Adrenal gland (tissue), 12 donors: Measurements from ENCODE around the gene WDR86. TPM values are rescaled to one million over a fixed set of nuclear protein-coding genes. Genes with fewer than 3 reads are reported as not detected.

Experiments
- DNase-seq, 7 donors: peaks; one replicate each; pipeline ENCODE4 v3.0.0-alpha.2; 2019 to 2020
- H3K27ac ChIP-seq, 5 donors: fragments of 200-600 bp; sonication (generic) in 4 of 5; 1 replicate in 3 of 5; 2 replicates in 2 of 5; pipeline versions ENCODE4 v1.5.1 to v1.8.0; 2016 to 2020; ENCODE audit warnings: mild to moderate bottlenecking in 1 of 5
- H3K27me3 ChIP-seq: fragments of 200-600 bp; 2 replicates; pipeline ENCODE4 v1.8.0; 2021
- H3K36me3 ChIP-seq, 2 donors: fragments of 200-600 bp; replicated peaks in 1 of 2; 1 replicate in 1 of 2; 2 replicates in 1 of 2; pipeline versions ENCODE4 v1.5.1 to v1.8.0; 2018 to 2022
- H3K4me1 ChIP-seq, 2 donors: fragments of 200-600 bp; replicated peaks in 1 of 2; 1 replicate in 1 of 2; 2 replicates in 1 of 2; pipeline versions ENCODE4 v1.5.1 to v1.8.0; 2018 to 2021
- H3K4me3 ChIP-seq, 4 donors: fragments of 200-600 bp; sonication (generic) in 3 of 4; one replicate each; pipeline ENCODE4 v1.5.1; 2016 to 2018
- H3K9me3 ChIP-seq, 3 donors: fragments of 200-600 bp; sonication (generic) in 1 of 3; replicated peaks in 1 of 3; 1 replicate in 2 of 3; 2 replicates in 1 of 3; pipeline versions ENCODE4 v1.5.1 to v1.8.0; 2016 to 2021
- POLR2A ChIP-seq, 2 donors: fragments of 450-650 bp; IDR thresholded peaks; one replicate each; pipeline ENCODE4 v1.6.1; 2017; ENCODE audit warnings: antibody characterized with exemption in 2 of 2, mild to moderate bottlenecking in 2 of 2, moderate library complexity in 1 of 2
- WGBS, 4 donors: extraction: QIAGEN DNeasy Blood & Tissue Kit in 2 of 4; methylation state at CpG; one replicate each; pipeline versions ENCODE4 v1.1.5 to v1.1.7; 2013 to 2017; 5-methylcytosine and 5-hydroxymethylcytosine counted together
- intact Hi-C, 2 donors: fragments of 100-400 bp; cut with DNase I; formaldehyde crosslinking; loops; one replicate each; pipeline versions ENCODE4 v1.14.1 to v1.15.0; 2022 to 2023
- polyA plus RNA-seq, 3 donors: library from polyadenylated mRNA; stranded (reverse); fragments of 200-250 nt in 2 of 3; fragments of 350-450 nt in 1 of 3; fragmentation: Illumina TruSeq in 1 of 3; extraction: RNeasy Lipid Tissue Mini Kit (QIAGEN cat#74804) in 1 of 3; gene quantifications; one replicate each; pipeline ENCODE4 v1.2.3, GENCODE V29; 2013 to 2014
- total RNA-seq, 9 donors: library from RNA; depleted of rRNA in 4 of 9; stranded (reverse); fragments of >200 nt in 4 of 9; fragments of 120-200 nt in 1 of 9; fragmentation: NEBNext Ultra II Directional in 1 of 9; extraction: Animal tissue kit (Norgen Biotek cat#: 25700) in 1 of 9; gene quantifications; one replicate each; pipeline versions ENCODE4 v1.1.0 to v1.2.4, GENCODE V29; 2013 to 2023
- TF ChIP-seq, protein P1 (sequence below), 6 experiments: fragments of 450-650 bp in 4 of 6; fragments of 200-600 bp in 2 of 6; sonication (generic) in 1 of 6; IDR thresholded peaks; 1 replicate in 5 of 6; 2 replicates in 1 of 6; pipeline versions ENCODE4 v1.5.1 to v1.8.0; 2016 to 2021; ENCODE audit warnings: antibody characterized with exemption in 6 of 6, mild to moderate bottlenecking in 2 of 6, moderate library complexity in 1 of 6
- donor health status: healthy with polysubstance abuse.
- donor health status: Bipolar disorder and iron deficiency.
- donor health status: DM: yes; HTN: yes; CAD: no.
- donor health status: DM: no; HTN: no; CAD: no.
- donor health status: DM: no; HTN: no; CAD: no.
- donor health status: DM: yes; HTN: yes; CAD: no.

Gene WDR86
- total and polyA plus RNA-seq, 12 donors, result 1.4 to 16.7 (median 5.5) TPM; not detected in 1

DNA sequence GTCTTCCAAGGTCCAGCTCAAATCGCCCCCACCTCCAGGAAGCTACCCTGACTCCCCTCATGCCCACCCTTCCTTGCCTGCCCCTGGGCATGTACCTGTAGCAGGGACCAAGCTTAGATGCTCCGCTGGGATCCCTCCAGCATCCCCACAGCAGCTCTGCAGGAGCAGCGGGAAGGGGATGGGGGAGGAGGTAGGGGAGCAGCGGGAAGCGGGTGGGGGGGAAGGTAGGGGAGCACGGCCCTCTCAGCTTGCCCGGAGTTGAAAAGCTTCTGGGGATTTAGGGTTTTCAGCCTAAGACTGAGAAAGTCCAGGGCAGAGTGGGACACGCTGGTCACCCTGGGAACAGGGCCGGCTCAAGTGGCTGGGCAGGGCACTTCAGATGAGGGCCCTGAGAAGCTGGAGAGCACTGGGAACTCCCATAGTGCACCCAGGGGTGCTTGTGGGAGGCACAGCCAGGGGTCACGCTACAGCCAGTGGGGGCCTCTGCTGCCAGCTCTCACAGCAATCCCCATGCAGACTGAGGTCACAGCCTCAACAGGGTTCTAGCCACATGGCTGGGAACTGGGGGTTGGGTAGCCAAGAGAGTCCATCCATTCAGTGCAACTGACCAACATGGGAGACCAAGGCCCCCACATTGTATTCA is 13.4 kb downstream of the WDR86 start:
- 76 to 94% (median 90%) methylated on average over 5 to 10 of the region's 10 CpGs for WGBS, 4 donors
- TF ChIP-seq, protein P1, sequence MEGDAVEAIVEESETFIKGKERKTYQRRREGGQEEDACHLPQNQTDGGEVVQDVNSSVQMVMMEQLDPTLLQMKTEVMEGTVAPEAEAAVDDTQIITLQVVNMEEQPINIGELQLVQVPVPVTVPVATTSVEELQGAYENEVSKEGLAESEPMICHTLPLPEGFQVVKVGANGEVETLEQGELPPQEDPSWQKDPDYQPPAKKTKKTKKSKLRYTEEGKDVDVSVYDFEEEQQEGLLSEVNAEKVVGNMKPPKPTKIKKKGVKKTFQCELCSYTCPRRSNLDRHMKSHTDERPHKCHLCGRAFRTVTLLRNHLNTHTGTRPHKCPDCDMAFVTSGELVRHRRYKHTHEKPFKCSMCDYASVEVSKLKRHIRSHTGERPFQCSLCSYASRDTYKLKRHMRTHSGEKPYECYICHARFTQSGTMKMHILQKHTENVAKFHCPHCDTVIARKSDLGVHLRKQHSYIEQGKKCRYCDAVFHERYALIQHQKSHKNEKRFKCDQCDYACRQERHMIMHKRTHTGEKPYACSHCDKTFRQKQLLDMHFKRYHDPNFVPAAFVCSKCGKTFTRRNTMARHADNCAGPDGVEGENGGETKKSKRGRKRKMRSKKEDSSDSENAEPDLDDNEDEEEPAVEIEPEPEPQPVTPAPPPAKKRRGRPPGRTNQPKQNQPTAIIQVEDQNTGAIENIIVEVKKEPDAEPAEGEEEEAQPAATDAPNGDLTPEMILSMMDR (IDR thresholded peaks at IDR 0.05), result no peak
- TF ChIP-seq POLR2A (IDR thresholded peaks at IDR 0.05), result no peak
- H3K4me3 ChIP-seq, result no peak overlapping the region
- H3K4me1 ChIP-seq, result no peaks in the 10 kb centered on the region
- no peaks in the 10 kb centered on the region for H3K36me3 ChIP-seq
- no peaks in the 10 kb centered on the region for H3K27me3 ChIP-seq
- no peak for DNase-seq
- no peak overlapping the region for H3K27ac ChIP-seq
- intact Hi-C loops, result no loop called here
- H3K9me3 ChIP-seq, result no peaks in the 10 kb centered on the region

DNA sequence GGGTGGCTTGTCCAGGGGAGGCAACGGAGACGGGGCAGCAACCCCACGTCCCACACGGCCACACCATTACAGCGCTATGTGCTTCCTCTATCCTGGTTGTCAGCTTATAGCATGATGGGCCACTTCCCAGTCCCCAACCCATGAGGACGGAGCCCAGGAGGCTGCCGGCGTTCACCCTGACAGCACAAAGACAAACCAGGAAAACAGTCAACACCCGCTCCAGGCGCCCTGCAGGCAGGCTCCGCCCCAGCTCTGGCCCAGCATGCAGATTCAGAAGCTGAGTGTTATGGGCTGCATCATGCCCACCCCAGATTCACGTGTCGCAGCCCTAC is 14.8 kb downstream of the WDR86 start:
- Histone ChIP-seq H3K36me3 (no peaks in the 10 kb centered on the region), H3K4me1 (no peaks in the 10 kb centered on the region), H3K9me3 (no peaks in the 10 kb centered on the region), H3K27ac (no peak overlapping the region), H3K4me3 (no peak overlapping the region), H3K27me3 (no peaks in the 10 kb centered on the region)
- intact Hi-C loops, result no loop called here
- no peak for DNase-seq
- TF ChIP-seq, protein P1 (IDR thresholded peaks at IDR 0.05), result no peak
- no peak for TF ChIP-seq POLR2A (IDR thresholded peaks at IDR 0.05)
- WGBS, 4 donors, result 85 to 91% (median 87%) methylated on average over 11 to 13 of the region's 13 CpGs

DNA sequence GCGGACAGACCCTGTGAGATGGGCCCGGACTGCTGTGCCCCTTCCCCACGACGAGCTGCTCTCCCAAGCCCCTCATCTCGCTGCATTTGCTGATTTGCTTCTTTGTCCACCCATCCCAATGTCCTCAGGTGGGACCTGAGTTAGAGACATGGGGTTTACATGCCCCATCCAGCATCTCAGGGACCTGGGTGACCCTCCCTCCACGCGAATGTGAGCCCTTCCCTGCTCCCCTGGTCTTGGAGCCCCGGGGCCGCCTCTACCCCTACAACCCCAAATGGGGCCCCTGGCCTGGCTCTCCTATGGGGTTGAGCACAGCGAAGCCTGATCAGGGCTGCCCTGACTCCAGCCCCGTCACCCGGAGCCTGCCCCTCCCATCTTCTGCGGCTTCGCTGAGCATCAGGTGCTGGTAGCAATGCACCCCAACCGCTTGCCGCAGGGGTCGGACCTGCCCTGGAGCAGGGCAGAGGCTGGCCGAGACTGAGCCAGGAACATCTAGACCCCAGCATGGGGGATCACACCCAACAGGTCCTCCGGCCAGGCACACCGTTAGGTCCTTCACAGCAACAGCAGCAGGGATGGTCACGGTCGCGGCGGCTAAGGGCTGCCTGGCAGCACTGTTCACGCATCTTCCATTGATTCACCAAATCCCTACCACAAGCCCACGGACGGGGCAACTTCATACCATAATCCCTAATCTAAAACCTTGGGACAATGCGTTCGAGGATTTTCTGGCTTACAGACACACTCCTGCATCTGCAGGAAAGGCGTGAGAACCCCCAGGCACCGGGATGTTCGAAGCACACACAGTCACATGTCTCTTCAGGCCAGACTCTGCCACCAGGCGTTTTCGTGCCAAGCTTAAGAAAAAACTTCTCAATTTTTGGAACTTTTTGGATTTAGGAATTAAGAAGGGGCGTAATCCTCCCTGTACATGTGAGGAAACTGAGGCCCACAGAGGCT is 15.5 kb downstream of the WDR86 start:
- H3K27me3 ChIP-seq, result no peaks in the 10 kb centered on the region
- WGBS, 4 donors, result 84 to 92% (median 89%) methylated on average over 29 to 35 of the region's 35 CpGs
- no peak for DNase-seq
- H3K4me1 ChIP-seq, result no peaks in the 10 kb centered on the region
- TF ChIP-seq POLR2A (IDR thresholded peaks at IDR 0.05), result no peak
- TF ChIP-seq, protein P1 (IDR thresholded peaks at IDR 0.05), result no peak
- no peaks in the 10 kb centered on the region for H3K36me3 ChIP-seq
- no peak overlapping the region for H3K27ac ChIP-seq
- no peak overlapping the region for H3K4me3 ChIP-seq
- H3K9me3 ChIP-seq, result no peaks in the 10 kb centered on the region
- intact Hi-C loops, result no loop called here

DNA sequence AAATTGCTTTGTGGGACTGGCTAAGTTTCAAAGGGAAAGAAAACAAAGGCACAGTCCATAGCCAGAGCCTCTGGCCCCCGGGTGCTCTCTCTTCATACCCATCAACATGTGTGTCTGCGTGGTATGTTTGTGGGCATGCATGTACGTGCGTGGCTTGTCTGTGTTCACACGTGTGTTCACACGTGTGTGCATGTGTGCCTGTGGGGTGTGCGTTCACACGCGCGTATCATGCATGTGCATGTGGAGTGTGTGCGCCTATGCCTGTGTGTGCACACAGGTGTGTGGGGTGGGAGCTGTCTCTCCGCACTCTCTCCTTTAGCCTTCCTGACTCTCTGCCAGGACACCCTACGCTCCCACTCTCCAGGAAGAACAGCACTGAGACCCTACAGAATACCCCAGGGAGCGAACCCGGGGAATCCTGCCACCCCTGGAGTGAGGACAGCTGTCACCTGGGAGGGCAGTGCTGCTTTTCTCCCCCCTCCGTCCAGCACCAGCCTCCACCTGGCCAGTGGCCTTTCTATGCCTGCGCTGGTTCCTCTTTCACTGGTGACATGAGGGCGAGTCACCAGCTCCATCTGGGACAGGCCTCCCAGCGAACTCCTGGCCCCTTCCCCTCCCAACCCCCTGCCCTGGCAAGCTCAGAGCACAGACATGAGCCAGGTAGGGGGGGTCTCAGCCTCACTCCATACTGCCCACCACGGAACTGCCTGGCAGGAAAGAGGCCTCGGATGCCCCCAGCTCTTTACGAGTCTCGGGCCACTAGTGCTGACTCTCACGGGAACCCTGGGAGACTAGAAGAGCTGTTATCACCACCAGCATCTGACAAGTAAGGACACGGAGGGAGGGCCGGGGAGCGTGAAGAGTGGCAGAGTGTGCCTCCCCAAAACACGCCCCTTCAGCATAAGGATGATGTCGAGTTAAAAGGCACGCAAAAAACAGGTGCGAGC is 16.5 kb downstream of the WDR86 start:
- H3K27ac ChIP-seq, result no peak overlapping the region
- 73 to 77% (median 74%) methylated on average over 25 to 31 of the region's 31 CpGs for WGBS, 4 donors
- no peaks in the 10 kb centered on the region for H3K4me1 ChIP-seq
- TF ChIP-seq, protein P1 (IDR thresholded peaks at IDR 0.05), result no peak
- TF ChIP-seq POLR2A (IDR thresholded peaks at IDR 0.05), result no peak
- H3K27me3 ChIP-seq, result no peaks in the 10 kb centered on the region
- intact Hi-C loops, result no loop called here
- H3K9me3 ChIP-seq, result no peaks in the 10 kb centered on the region
- DNase-seq, result no peak
- no peaks in the 10 kb centered on the region for H3K36me3 ChIP-seq
- no peak overlapping the region for H3K4me3 ChIP-seq
